H1 (cell line): ENCODE data around the gene BLOC1S1. TPM values are rescaled to one million over a fixed set of nuclear protein-coding genes. Genes with fewer than 3 reads are reported as not detected.

Experiments
- TAF1 ChIP-seq: IDR thresholded peaks from 2 replicates; pipeline ENCODE4 v1.6.1; 2011; ENCODE audit warnings: mild to moderate bottlenecking, low read depth, low read length
- polyA plus RNA-seq, 7 experiments: library from polyadenylated mRNA; depleted of rRNA in 3 of 7; stranded (reverse) in 5 of 7; unstranded in 2 of 7; fragments of >200 nt in 5 of 7; fragments of 200-250 nt in 2 of 7; gene quantifications; 1 replicate in 5 of 7; 2 replicates in 1 of 7; 4 replicates in 1 of 7; pipeline versions ENCODE4 v1.2.1 to v1.2.3, GENCODE V29; 2011 to 2013; ENCODE audit warnings: missing spikeins in 2 of 7, mixed read lengths in 2 of 7
- total RNA-seq: library from RNA; stranded (reverse); fragmentation: NEBNext Ultra II Directional; extraction: Animal tissue kit (Norgen Biotek cat#: 25700); gene quantifications from 2 replicates; pipeline ENCODE4 v1.2.1, GENCODE V29; 2021
- TF ChIP-seq, protein P1 (sequence below): fragments of 300-600 bp; sonication (generic); IDR thresholded peaks from 2 replicates; pipeline ENCODE4 v1.7.1; 2012; ENCODE audit warnings: low read length, moderate library complexity, mild to moderate bottlenecking, inconsistent platforms; ENCODE audit not compliant: insufficient replicate concordance

Gene BLOC1S1
- total and polyA plus RNA-seq, 2 of the 8 experiments (the other 6 are each of a cell fraction or from before 2014, with no cell fraction given) = 91.1 to 185 TPM

DNA sequence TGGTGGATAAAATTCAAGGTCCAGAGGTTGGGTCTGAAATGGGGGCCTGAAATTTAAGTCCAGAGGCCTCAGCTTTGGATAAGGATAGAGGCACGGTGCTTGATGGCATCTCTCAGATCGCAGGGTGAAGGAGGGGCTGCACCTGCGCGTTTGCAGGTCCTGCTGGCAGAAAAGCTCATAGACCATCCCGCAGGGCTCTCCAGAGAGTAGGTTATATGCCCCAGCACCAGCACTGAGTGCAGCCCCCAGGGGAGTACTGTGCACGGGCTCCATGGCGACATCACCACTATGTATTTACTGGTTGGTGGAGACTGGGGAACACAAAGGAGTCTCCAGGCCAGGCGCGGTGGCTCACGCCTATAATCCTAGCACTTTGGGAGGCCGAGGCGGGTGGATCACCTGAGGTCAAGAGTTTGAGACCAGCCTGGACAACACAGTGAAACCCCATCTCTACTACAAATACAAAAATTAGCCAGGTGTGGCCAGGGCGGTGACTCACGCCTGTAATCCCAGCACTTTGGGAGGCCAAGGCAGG lies 17.2 kb downstream of the BLOC1S1 start (continued):
- TF ChIP-seq, protein P1, sequence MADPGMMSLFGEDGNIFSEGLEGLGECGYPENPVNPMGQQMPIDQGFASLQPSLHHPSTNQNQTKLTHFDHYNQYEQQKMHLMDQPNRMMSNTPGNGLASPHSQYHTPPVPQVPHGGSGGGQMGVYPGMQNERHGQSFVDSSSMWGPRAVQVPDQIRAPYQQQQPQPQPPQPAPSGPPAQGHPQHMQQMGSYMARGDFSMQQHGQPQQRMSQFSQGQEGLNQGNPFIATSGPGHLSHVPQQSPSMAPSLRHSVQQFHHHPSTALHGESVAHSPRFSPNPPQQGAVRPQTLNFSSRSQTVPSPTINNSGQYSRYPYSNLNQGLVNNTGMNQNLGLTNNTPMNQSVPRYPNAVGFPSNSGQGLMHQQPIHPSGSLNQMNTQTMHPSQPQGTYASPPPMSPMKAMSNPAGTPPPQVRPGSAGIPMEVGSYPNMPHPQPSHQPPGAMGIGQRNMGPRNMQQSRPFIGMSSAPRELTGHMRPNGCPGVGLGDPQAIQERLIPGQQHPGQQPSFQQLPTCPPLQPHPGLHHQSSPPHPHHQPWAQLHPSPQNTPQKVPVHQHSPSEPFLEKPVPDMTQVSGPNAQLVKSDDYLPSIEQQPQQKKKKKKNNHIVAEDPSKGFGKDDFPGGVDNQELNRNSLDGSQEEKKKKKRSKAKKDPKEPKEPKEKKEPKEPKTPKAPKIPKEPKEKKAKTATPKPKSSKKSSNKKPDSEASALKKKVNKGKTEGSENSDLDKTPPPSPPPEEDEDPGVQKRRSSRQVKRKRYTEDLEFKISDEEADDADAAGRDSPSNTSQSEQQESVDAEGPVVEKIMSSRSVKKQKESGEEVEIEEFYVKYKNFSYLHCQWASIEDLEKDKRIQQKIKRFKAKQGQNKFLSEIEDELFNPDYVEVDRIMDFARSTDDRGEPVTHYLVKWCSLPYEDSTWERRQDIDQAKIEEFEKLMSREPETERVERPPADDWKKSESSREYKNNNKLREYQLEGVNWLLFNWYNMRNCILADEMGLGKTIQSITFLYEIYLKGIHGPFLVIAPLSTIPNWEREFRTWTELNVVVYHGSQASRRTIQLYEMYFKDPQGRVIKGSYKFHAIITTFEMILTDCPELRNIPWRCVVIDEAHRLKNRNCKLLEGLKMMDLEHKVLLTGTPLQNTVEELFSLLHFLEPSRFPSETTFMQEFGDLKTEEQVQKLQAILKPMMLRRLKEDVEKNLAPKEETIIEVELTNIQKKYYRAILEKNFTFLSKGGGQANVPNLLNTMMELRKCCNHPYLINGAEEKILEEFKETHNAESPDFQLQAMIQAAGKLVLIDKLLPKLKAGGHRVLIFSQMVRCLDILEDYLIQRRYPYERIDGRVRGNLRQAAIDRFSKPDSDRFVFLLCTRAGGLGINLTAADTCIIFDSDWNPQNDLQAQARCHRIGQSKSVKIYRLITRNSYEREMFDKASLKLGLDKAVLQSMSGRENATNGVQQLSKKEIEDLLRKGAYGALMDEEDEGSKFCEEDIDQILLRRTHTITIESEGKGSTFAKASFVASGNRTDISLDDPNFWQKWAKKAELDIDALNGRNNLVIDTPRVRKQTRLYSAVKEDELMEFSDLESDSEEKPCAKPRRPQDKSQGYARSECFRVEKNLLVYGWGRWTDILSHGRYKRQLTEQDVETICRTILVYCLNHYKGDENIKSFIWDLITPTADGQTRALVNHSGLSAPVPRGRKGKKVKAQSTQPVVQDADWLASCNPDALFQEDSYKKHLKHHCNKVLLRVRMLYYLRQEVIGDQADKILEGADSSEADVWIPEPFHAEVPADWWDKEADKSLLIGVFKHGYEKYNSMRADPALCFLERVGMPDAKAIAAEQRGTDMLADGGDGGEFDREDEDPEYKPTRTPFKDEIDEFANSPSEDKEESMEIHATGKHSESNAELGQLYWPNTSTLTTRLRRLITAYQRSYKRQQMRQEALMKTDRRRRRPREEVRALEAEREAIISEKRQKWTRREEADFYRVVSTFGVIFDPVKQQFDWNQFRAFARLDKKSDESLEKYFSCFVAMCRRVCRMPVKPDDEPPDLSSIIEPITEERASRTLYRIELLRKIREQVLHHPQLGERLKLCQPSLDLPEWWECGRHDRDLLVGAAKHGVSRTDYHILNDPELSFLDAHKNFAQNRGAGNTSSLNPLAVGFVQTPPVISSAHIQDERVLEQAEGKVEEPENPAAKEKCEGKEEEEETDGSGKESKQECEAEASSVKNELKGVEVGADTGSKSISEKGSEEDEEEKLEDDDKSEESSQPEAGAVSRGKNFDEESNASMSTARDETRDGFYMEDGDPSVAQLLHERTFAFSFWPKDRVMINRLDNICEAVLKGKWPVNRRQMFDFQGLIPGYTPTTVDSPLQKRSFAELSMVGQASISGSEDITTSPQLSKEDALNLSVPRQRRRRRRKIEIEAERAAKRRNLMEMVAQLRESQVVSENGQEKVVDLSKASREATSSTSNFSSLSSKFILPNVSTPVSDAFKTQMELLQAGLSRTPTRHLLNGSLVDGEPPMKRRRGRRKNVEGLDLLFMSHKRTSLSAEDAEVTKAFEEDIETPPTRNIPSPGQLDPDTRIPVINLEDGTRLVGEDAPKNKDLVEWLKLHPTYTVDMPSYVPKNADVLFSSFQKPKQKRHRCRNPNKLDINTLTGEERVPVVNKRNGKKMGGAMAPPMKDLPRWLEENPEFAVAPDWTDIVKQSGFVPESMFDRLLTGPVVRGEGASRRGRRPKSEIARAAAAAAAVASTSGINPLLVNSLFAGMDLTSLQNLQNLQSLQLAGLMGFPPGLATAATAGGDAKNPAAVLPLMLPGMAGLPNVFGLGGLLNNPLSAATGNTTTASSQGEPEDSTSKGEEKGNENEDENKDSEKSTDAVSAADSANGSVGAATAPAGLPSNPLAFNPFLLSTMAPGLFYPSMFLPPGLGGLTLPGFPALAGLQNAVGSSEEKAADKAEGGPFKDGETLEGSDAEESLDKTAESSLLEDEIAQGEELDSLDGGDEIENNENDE = no peak
- TF ChIP-seq TAF1 = no peak
